Measurements from ENCODE around the gene ARAF. TPM values are rescaled to one million over a fixed set of nuclear protein-coding genes. Genes with fewer than 3 reads are reported as not detected.

Gene ARAF
- total and polyA plus RNA-seq, 2 of the 4 experiments (the other 2 are of a cell fraction) = 9.1 to 52.2 TPM

DNA sequence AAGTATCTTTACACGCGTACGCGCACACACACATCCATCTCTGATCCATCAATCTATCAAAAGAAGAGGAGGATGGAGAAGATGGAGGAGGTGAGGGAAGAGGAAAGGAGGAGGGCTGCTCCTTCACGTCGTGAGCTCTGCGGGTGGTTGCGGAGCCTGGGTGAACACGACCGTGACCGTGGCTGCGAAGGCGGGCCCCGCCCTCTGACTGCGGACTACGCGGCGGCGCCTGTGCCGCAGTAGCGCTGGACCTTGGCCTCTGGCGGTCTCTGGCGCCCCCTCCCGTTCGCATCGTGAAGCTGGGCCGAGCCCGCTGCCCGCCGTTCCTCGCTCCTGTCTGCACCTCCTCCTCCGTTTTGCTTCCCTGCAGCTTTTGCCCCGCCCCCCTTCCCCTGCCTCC is 37.7 kb upstream of the ARAF start:
- H2AK5ac ChIP-seq (ENCODE audit: low read depth, low read length) = no peak overlapping the region
- H3K4ac ChIP-seq (ENCODE audit: low read depth, low read length) = peak overlapping the region; percentile 49; the same call in 1 of the 2 replicates
- H3K9ac ChIP-seq (ENCODE audit: low read depth, low read length) = peak overlapping the region; percentile 47; the same call in 1 of the 2 replicates
- peak overlapping the region; percentile 93 for H2AFZ ChIP-seq (replicated peaks; ENCODE audit: low read length, poor library complexity)
- ChIA-PET POLR2A (ENCODE audit: unreplicated experiment) (interaction anchor here (0.5 kb wide), 1 partner anchor 22 kb away, joined by 3 read pairs; no protein-coding TSS in a partner anchor), CTCF (interaction anchor here (0.5 to 1.6 kb wide), 10 partner anchors 10 to 520 kb away, joined by 3 to 11 read pairs (median 3); no protein-coding TSS in a partner anchor)
- peak overlapping the region; percentile 57 for H2BK5ac ChIP-seq (ENCODE audit: low read depth, low read length, poor library complexity, severe bottlenecking)
- H2BK120ac ChIP-seq (ENCODE audit: low read depth, low read length) = peak overlapping the region; percentile 53
- WGBS, 2 experiments (ENCODE audit: extremely low coverage in 2 of 2, insufficient read length in 1 of 2) = 24% methylated on average over 13 of the region's 33 CpGs; no CpG with 5 or more reads in 1 of the 2 experiments
- H3K9me1 ChIP-seq (ENCODE audit: insufficient read depth, low read length) = no peaks in the 10 kb centered on the region
- H2BK15ac ChIP-seq (ENCODE audit: low read depth, low read length) = peak overlapping the region; percentile 66; the same call in 1 of the 3 replicates
- peak overlapping the region; percentile 24; the same call in 1 of the 2 replicates for H3K56ac ChIP-seq (ENCODE audit: extremely low read depth, insufficient read depth, low read length)
- 0 out of 2 replicates have a peak overlapping the region, but pooled peaks have one; percentile 41 for H3K14ac ChIP-seq (replicated peaks; ENCODE audit: low read depth, low read length)
- H3K23ac ChIP-seq (ENCODE audit: low read depth, low read length) = peak overlapping the region; percentile 61; the same call in 1 of the 2 replicates
- peaks cover 2% of the 10 kb centered on the region; the same call in 1 of the 2 replicates for H3K4me1 ChIP-seq (ENCODE audit: control insufficient read depth, insufficient read depth, low read length)
- no TSS peak for BruUV-seq (replicated peaks)
- H3K9me3 ChIP-seq (ENCODE audit: control insufficient read depth, insufficient read depth, low read length) = 0 out of 2 replicates have a peak, but pooled peaks cover 2% of the 10 kb centered on the region
- ATAC-seq (ENCODE audit: low read depth) = peak; percentile 98
- H3K36me3 ChIP-seq (ENCODE audit: control insufficient read depth, insufficient read depth, low read length) = no peaks in the 10 kb centered on the region
- peak; percentile 55 for DNase-seq
- intact Hi-C loops (cut with micrococcal nuclease) = loop anchor here (1.0 to 10.0 kb wide), 3 partner anchors 26 to 330 kb away; partner anchors contain the start of gene UBA1
- H3K79me1 ChIP-seq (ENCODE audit: low read depth in 1 of 2, low read length in 2 of 2) = no peaks in the 10 kb centered on the region; a peak in 1 of 4 replicates
- dilution Hi-C loops (cut with HindIII; ENCODE audit: low sequenced_read_pairs, unreplicated experiment) = no loop called here
- H3K4me2 ChIP-seq (ENCODE audit: low read depth, low read length) = peak overlapping the region; percentile 90
- peak overlapping the region; percentile 66; the same call in 1 of the 2 replicates for H4K5ac ChIP-seq (ENCODE audit: low read depth, low read length)
- H4K20me1 ChIP-seq (ENCODE audit: insufficient read depth, low read length) = no peaks in the 10 kb centered on the region
- peak overlapping the region; percentile 38 for H3K27ac ChIP-seq (ENCODE audit: insufficient read depth, low read length)
- H2BK20ac ChIP-seq (ENCODE audit: low read depth, low read length) = no peak overlapping the region
- H4K91ac ChIP-seq (ENCODE audit: insufficient read depth, low read depth, low read length) = peak overlapping the region; percentile 87
- peak overlapping the region; percentile 37 for H2AK9ac ChIP-seq (replicated peaks; ENCODE audit: low read depth, low read length, poor library complexity)
- peak overlapping the region; percentile 45 for H3K4me3 ChIP-seq (ENCODE audit: insufficient read depth, low read depth, low read length)
- H4K8ac ChIP-seq (ENCODE audit: low read depth in 2 of 2, low read length in 2 of 2) = peak overlapping the region; percentile 69 to 95
- H3K18ac ChIP-seq (ENCODE audit: low read depth, low read length) = no peak overlapping the region
- H3K27me3 ChIP-seq (ENCODE audit: control insufficient read depth, insufficient read depth, low read length) = no peaks in the 10 kb centered on the region
- in situ Hi-C loops (cut with MboI; ENCODE audit: low sequenced_read_pairs) = loop anchor here (10.0 kb wide), 1 partner anchor 328 kb away; the partner anchor contains the start of gene UBA1
- TF ChIP-seq SMC3 (IDR thresholded peaks at IDR 0.05; ENCODE audit: low read depth, low read length) (peak; percentile 74), BHLHE40 (IDR thresholded peaks at IDR 0.05; ENCODE audit: low read depth, low read length) (no peak), MAFK (IDR thresholded peaks at IDR 0.05; ENCODE audit: low read depth, low read length) (no peak), RAD21 (IDR thresholded peaks at IDR 0.05; ENCODE audit: low read length) (peak; percentile 87), POLR2A (IDR thresholded peaks at IDR 0.05; ENCODE audit: low read depth, low read length) (no peak), CHD1 (IDR thresholded peaks at IDR 0.05; ENCODE audit: low read depth, low read length) (no peak), FOS (IDR thresholded peaks at IDR 0.05; ENCODE audit: low read depth, low read length) (no peak), MAZ (IDR thresholded peaks at IDR 0.05; ENCODE audit: borderline replicate concordance, low read depth, low read length) (peak; percentile 44; the same call in 1 of the 2 replicates), RCOR1 (IDR thresholded peaks at IDR 0.05; ENCODE audit: insufficient replicate concordance, low read length) (no peak), CEBPB (IDR thresholded peaks at IDR 0.05; ENCODE audit: low read depth, low read length) (no peak), MXI1 (IDR thresholded peaks at IDR 0.05; ENCODE audit: borderline replicate concordance, low read depth, low read length) (no peak), RFX5 (IDR thresholded peaks at IDR 0.05; ENCODE audit: low read depth, low read length) (no peak)
- TF ChIP-seq, protein P1, sequence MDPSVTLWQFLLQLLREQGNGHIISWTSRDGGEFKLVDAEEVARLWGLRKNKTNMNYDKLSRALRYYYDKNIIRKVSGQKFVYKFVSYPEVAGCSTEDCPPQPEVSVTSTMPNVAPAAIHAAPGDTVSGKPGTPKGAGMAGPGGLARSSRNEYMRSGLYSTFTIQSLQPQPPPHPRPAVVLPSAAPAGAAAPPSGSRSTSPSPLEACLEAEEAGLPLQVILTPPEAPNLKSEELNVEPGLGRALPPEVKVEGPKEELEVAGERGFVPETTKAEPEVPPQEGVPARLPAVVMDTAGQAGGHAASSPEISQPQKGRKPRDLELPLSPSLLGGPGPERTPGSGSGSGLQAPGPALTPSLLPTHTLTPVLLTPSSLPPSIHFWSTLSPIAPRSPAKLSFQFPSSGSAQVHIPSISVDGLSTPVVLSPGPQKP (IDR thresholded peaks at IDR 0.05; ENCODE audit: borderline replicate concordance, low read depth, low read length) = no peak
- TF ChIP-seq, protein P2, sequence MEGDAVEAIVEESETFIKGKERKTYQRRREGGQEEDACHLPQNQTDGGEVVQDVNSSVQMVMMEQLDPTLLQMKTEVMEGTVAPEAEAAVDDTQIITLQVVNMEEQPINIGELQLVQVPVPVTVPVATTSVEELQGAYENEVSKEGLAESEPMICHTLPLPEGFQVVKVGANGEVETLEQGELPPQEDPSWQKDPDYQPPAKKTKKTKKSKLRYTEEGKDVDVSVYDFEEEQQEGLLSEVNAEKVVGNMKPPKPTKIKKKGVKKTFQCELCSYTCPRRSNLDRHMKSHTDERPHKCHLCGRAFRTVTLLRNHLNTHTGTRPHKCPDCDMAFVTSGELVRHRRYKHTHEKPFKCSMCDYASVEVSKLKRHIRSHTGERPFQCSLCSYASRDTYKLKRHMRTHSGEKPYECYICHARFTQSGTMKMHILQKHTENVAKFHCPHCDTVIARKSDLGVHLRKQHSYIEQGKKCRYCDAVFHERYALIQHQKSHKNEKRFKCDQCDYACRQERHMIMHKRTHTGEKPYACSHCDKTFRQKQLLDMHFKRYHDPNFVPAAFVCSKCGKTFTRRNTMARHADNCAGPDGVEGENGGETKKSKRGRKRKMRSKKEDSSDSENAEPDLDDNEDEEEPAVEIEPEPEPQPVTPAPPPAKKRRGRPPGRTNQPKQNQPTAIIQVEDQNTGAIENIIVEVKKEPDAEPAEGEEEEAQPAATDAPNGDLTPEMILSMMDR (conservative IDR thresholded peaks at IDR 0.05; ENCODE audit: low read depth, low read length) = peak; percentile 83
- TF ChIP-seq, protein P3, sequence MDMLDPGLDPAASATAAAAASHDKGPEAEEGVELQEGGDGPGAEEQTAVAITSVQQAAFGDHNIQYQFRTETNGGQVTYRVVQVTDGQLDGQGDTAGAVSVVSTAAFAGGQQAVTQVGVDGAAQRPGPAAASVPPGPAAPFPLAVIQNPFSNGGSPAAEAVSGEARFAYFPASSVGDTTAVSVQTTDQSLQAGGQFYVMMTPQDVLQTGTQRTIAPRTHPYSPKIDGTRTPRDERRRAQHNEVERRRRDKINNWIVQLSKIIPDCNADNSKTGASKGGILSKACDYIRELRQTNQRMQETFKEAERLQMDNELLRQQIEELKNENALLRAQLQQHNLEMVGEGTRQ (IDR thresholded peaks at IDR 0.05; ENCODE audit: low read depth, low read length) = no peak
